Stimulated activated naive B cell treated with anti-CD40 and anti-IgM and Interleukin-4, amounts not matched to agents 10 μg/mL and 1 μg/mL and 100 μg/mL, for 72 hours (primary cell): ENCODE measurements around the gene RNF126.
A peak's percentile ranks its signal among the peaks of the same experiment; 100 is the strongest.
"Not testable (repeated sequence)": the region's sequence is repeated elsewhere in the genome, so short reads cannot be mapped to it uniquely, and the experiment has no call there.

ENCODE experiments used
- ATAC-seq, 2 donors: fragments of 150-1000 bp; cut with Tn5 transposase; replicated peaks; 2 replicates each; pipeline ENCODE4 v1.10.0; 2021; ENCODE audit warnings: moderate library complexity in 1 of 2
- DNase-seq: peaks from one replicate; pipeline ENCODE4 v3.0.0; 2021
- H3K27ac Mint-ChIP-seq: one replicate; pipeline ENCODE4 v1.8.0; 2022; ENCODE audit warnings: mild to moderate bottlenecking, mixed read lengths
- H3K27me3 Mint-ChIP-seq, 2 donors: one replicate each; pipeline ENCODE4 v1.8.0; 2022; ENCODE audit warnings: mixed read lengths in 2 of 2
- H3K36me3 Mint-ChIP-seq, 2 donors: one replicate each; pipeline ENCODE4 v1.8.0; 2022; ENCODE audit warnings: mixed read lengths in 2 of 2, mild to moderate bottlenecking in 1 of 2
- H3K4me1 Mint-ChIP-seq, 2 donors: one replicate each; pipeline ENCODE4 v1.8.0; 2022; ENCODE audit warnings: mixed read lengths in 2 of 2, mild to moderate bottlenecking in 1 of 2
- H3K4me3 Mint-ChIP-seq, 2 donors: one replicate each; pipeline ENCODE4 v1.8.0; 2022; ENCODE audit warnings: mild to moderate bottlenecking in 2 of 2, mixed read lengths in 2 of 2, moderate library complexity in 1 of 2
- H3K9me3 Mint-ChIP-seq, 2 donors: one replicate each; pipeline ENCODE4 v1.8.0; 2022; ENCODE audit warnings: mixed read lengths in 2 of 2, mild to moderate bottlenecking in 1 of 2

Gene RNF126

GRCh38 chr19:662962-663681 lies at the start of gene RNF126:
Gene RNF126, minus strand, starts transcription at chr19:663214. Its CDS starts 93 bp downstream, at chr19:663121.
- ATAC-seq (peak; percentile 57 to 73), DNase-seq (peak; percentile 88)
- peak within 1 kb of the TSS; percentile 97 for H3K27ac Mint-ChIP-seq
- peak within 1 kb of the TSS; percentile 97 to 98 for H3K4me3 Mint-ChIP-seq
- peaks cover 14% of the 10 kb centered on the region in 2 donors for H3K36me3 Mint-ChIP-seq
- peaks cover 3 to 5% of the 10 kb centered on the region in 2 donors for H3K27me3 Mint-ChIP-seq
- no peaks in the 10 kb centered on the region for H3K9me3 Mint-ChIP-seq
- H3K4me1 Mint-ChIP-seq, result peaks cover 37 to 61% of the 10 kb centered on the region in 2 donors

DNA sequence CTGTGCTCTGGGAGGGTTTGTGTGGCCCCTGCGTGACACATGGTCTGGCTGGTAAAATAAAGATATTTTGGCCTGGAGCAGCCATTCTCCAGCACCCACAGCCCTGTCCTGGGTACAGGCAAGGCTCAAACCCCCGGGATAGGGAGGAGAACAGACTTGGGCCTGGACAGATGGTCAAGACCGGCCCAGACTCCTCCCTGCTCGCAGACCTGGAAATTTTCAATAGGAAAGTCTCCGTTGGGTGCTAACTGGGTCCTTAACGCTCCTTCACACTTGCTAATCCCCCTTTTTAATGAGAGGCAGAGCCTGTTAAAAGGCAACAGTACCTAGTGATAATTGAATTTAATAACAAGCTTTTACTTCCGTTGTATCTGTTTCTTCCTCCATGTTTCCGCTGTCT lies 48.2 kb upstream of the RNF126 start:
- Mint-ChIP-seq H3K36me3 (peaks cover 8 to 9% of the 10 kb centered on the region in 2 donors), H3K9me3 (peaks cover 8 to 10% of the 10 kb centered on the region in 2 donors), H3K4me3 (no peak overlapping the region), H3K4me1 (no peaks in the 10 kb centered on the region), H3K27ac (no peak overlapping the region), H3K27me3 (peaks cover 46 to 48% of the 10 kb centered on the region in 2 donors)
- no peak for ATAC-seq
- DNase-seq, result no peak

DNA sequence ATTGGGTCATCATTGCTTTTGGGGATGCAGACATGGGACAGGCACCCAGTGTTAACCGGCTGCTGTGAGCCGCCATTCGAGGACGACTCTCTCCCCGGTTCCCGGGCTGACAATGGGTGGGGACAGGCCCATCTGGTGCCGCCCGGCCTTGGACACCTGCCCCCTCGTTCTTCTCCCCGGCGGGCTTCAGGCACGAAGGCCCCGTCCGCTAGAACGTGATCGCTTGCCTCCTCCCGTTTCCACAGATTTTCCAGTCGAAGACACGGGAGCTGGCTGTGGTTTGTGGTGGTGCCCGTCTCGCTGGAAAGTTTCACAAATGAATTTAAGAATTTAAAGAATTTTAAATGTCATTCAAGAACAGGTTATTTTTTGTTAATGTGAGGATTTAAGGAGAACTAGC lies 47.8 kb upstream of the RNF126 start:
- DNase-seq (no peak), ATAC-seq (no peak)
- Mint-ChIP-seq H3K27me3 (peaks cover 43 to 45% of the 10 kb centered on the region in 2 donors), H3K36me3 (peaks cover 6% of the 10 kb centered on the region in 2 donors), H3K4me1 (no peaks in the 10 kb centered on the region), H3K9me3 (peaks cover 6 to 8% of the 10 kb centered on the region in 2 donors), H3K27ac (no peak overlapping the region), H3K4me3 (no peak overlapping the region)

- no peak for DNase-seq
- ATAC-seq, result no peak
- Mint-ChIP-seq H3K4me3 (no peak overlapping the region), H3K27ac (no peak overlapping the region), H3K4me1 (no peaks in the 10 kb centered on the region), H3K27me3 (peaks cover 38 to 42% of the 10 kb centered on the region in 2 donors), H3K9me3 (peaks cover 0 to 2% of the 10 kb centered on the region in 2 donors), H3K36me3 (no peaks in the 10 kb centered on the region)
Observed at GRCh38 chr19:709965-710571, 47.1 kb upstream of the RNF126 start.

DNA sequence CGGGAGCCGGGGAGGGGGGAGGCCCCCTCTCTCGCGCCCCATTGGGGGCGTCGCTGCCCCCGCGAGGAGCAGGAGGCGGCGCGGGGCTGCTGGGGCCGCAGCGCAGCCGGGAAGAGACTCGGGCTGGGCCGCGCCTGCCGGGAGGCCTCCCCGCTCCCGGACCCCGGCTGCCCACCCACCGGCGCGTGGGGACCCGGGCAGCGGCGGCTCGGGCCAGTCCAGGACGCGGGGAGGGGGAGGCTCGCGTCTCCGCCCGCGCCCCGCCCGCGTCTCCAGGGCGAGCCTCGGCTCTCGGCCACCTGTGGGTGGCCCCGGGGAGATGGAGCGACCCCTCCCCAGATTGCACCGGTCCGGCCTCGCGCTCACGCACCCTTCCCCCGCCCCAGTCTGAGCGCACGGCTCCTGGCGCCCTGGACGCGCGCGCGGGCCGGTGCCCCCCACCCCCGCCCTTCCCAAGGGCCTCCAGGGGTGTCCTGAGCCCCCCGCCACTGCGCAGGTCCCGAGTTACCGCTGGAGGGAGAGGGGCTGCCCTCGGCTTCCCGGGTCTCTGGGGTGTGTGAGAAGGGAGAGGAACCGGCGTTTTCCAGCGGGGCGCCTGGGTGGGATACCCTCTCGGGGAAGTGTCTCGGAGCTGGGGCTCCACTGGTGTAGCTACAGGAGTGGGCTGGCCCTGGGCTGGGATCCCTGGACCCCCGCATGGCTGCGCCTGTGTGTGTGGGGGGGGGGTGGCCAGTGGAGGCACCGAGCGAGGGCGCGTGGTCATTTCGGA lies 46.4 kb upstream of the RNF126 start:
- peaks cover 38 to 43% of the 10 kb centered on the region in 2 donors for H3K27me3 Mint-ChIP-seq
- DNase-seq (no peak), ATAC-seq (no peak)
- no peaks in the 10 kb centered on the region for H3K4me1 Mint-ChIP-seq
- H3K4me3 Mint-ChIP-seq, result no peak overlapping the region
- no peak overlapping the region for H3K27ac Mint-ChIP-seq
- no peaks in the 10 kb centered on the region for H3K36me3 Mint-ChIP-seq
- H3K9me3 Mint-ChIP-seq, result peaks cover 0 to 2% of the 10 kb centered on the region in 2 donors

GRCh38 chr19:708154-709143 lies 45.4 kb upstream of the RNF126 start, which contains the start of gene PALM:
Gene PALM, plus strand, starts transcription at chr19:708935. Its CDS starts 212 bp downstream, at chr19:709147.
- no peak within 1 kb of the TSS for H3K4me3 Mint-ChIP-seq
- peaks cover under 1 to 4% of the 10 kb centered on the region in 2 donors for H3K4me1 Mint-ChIP-seq
- H3K9me3 Mint-ChIP-seq, result peaks cover 0 to 2% of the 10 kb centered on the region in 2 donors
- H3K27me3 Mint-ChIP-seq, result peaks cover 42 to 48% of the 10 kb centered on the region in 2 donors
- H3K27ac Mint-ChIP-seq, result no peak within 1 kb of the TSS
- no peaks in the 10 kb centered on the region for H3K36me3 Mint-ChIP-seq
- ATAC-seq (no peak), DNase-seq (no peak)

GRCh38 chr19:704447-704741 lies 41.4 kb upstream of the RNF126 start:
- Mint-ChIP-seq H3K4me3 (no peak overlapping the region), H3K36me3 (peaks cover 0 to 3% of the 10 kb centered on the region in 2 donors), H3K4me1 (peaks cover 5 to 10% of the 10 kb centered on the region in 2 donors), H3K27me3 (peaks cover 39 to 50% of the 10 kb centered on the region in 2 donors), H3K9me3 (peaks cover 0 to 8% of the 10 kb centered on the region in 2 donors), H3K27ac (no peak overlapping the region)
- ATAC-seq, result peak in 1 of 2 donors; percentile 7
- DNase-seq, result no peak

DNA sequence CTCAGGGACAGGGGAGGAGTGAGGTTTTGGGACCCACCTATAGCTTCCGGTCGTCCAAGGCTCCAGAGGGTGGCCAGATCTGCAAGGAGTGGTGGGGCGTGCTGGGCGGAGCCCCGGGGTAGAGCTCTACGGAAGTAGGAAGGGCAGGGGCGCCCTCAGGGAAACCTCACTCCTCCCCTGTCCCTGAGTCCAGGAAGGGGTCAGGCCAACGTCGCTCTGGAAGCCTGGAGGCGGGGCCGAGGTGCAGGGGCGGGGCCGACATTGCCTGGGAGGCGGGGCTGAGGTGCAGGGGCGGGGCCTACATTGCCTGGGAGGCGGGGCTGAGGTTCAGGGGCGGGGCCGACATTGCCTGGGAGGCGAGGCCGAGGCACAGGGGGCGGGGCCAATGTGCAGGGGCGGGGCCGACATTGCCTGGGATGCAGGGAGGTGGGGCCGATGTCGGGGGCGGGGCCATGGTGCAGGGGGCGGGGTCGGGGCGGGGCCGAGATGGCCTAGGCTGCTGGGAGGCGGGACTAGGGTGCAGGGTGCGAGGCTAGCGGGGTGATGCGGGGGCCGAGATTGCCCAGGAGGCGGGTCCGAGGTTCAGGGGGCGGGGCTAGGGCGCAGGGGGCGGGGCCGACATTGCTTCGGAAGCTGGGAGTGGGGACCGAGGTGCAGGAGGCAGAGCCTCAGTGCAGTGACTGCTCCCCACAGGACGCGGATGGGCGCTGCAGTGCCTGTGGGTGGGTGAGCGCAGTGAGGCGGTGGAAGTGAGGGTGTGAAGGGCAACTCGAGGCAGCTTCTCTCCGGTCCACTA lies 40.8 kb upstream of the RNF126 start:
- ATAC-seq, result peak; percentile 73 to 77
- Mint-ChIP-seq H3K27me3 (peaks cover 40 to 55% of the 10 kb centered on the region in 2 donors), H3K4me1 (peaks cover 5 to 10% of the 10 kb centered on the region in 2 donors), H3K9me3 (peaks cover 0 to 8% of the 10 kb centered on the region in 2 donors), H3K4me3 (peak overlapping the region; percentile 43 to 51), H3K27ac (no peak overlapping the region), H3K36me3 (peaks cover 0 to 3% of the 10 kb centered on the region in 2 donors)
- DNase-seq, result peak; percentile 38

- H3K4me3 Mint-ChIP-seq, result peak overlapping the region; percentile 43 to 51
- no peak for DNase-seq
- peaks cover 0 to 3% of the 10 kb centered on the region in 2 donors for H3K36me3 Mint-ChIP-seq
- no peak overlapping the region for H3K27ac Mint-ChIP-seq
- peaks cover 5 to 10% of the 10 kb centered on the region in 2 donors for H3K4me1 Mint-ChIP-seq
- H3K27me3 Mint-ChIP-seq, result peaks cover 45 to 58% of the 10 kb centered on the region in 2 donors
- peak in 1 of 2 donors; percentile 12 for ATAC-seq
- peaks cover 0 to 8% of the 10 kb centered on the region in 2 donors for H3K9me3 Mint-ChIP-seq
Observed at GRCh38 chr19:703329-703650, 40.3 kb upstream of the RNF126 start.

- Mint-ChIP-seq H3K4me3 (peak overlapping the region in 1 of 2 donors; percentile 43), H3K27me3 (peaks cover 44 to 58% of the 10 kb centered on the region in 2 donors), H3K4me1 (peaks cover 5 to 10% of the 10 kb centered on the region in 2 donors)
- H3K9me3 Mint-ChIP-seq, H3K27ac Mint-ChIP-seq, H3K36me3 Mint-ChIP-seq, ATAC-seq, DNase-seq: not testable (repeated sequence)
Observed at GRCh38 chr19:702847-703246, 39.8 kb upstream of the RNF126 start.

- not testable (repeated sequence) for H3K4me3 Mint-ChIP-seq, H3K9me3 Mint-ChIP-seq, DNase-seq, H3K27ac Mint-ChIP-seq, ATAC-seq, H3K36me3 Mint-ChIP-seq
- peaks cover 5 to 13% of the 10 kb centered on the region in 2 donors for H3K4me1 Mint-ChIP-seq
- H3K27me3 Mint-ChIP-seq, result peaks cover 30 to 53% of the 10 kb centered on the region in 2 donors
Observed at GRCh38 chr19:699885-700284, 36.9 kb upstream of the RNF126 start.

DNA sequence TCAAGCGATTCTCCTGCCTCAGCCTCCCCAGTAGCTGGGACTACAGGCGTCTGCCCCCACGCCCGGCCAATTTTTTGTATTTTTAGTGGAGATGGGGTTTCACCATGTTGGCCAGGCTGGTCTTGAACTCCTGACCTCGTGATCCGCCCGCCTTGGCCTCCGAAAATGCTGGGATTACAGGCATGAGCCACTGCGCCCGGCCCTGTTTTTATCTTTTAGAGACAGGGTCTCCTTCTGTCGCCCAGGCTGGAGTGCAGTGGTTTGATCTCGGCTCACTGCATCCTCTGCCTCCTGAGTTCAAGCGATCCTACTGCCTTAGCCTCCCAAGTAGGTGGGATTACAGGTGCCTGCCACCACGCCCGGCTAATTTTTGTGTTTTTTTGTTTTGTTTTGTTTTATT lies 35.5 kb upstream of the RNF126 start:
- H3K27me3 Mint-ChIP-seq, result peaks cover 32 to 57% of the 10 kb centered on the region in 2 donors
- not testable (repeated sequence) for H3K27ac Mint-ChIP-seq, H3K36me3 Mint-ChIP-seq, H3K4me3 Mint-ChIP-seq, ATAC-seq, DNase-seq, H3K9me3 Mint-ChIP-seq
- H3K4me1 Mint-ChIP-seq, result peaks cover 7 to 14% of the 10 kb centered on the region in 2 donors
